ENCODE data around the gene HIGD1C. TPM values are rescaled to one million over a fixed set of nuclear protein-coding genes. Genes with fewer than 3 reads are reported as not detected.

Gene HIGD1C
- total and polyA plus RNA-seq, 2 of the 8 experiments (the other 6 are each of a cell fraction or from before 2014, with no cell fraction given), result not detected

GRCh38 chr12:50925920-50926319, 26.4 kb upstream of the HIGD1C start:
- 57% methylated on average over 1 of the region's 1 CpG; no CpG with 5 or more reads in 1 of the 2 experiments for WGBS, 2 experiments (ENCODE audit: extremely low coverage in 1 of 2, insufficient coverage in 1 of 2, insufficient read length in 1 of 2, insufficient replicate concordance in 2 of 2, low coverage in 1 of 2, low lambda C conversion rate in 2 of 2, missing lambda C conversion rate in 1 of 2)
- no peak for TF ChIP-seq POLR2AphosphoS5 (IDR thresholded peaks at IDR 0.05; ENCODE audit: low read depth, low read length)
- TF ChIP-seq SP4 (IDR thresholded peaks at IDR 0.05; ENCODE audit: low read length), result no peak
- no peak for TF ChIP-seq POU5F1 (IDR thresholded peaks at IDR 0.05; ENCODE audit: low read depth, low read length)
- no peak for TF ChIP-seq GTF2F1 (IDR thresholded peaks at IDR 0.05; ENCODE audit: borderline replicate concordance, low read depth, low read length)
- TF ChIP-seq SIRT6 (IDR thresholded peaks at IDR 0.05; ENCODE audit: low read length), result no peak
- no peak for TF ChIP-seq RFX5 (IDR thresholded peaks at IDR 0.05; ENCODE audit: borderline replicate concordance, low read depth, low read length)
- no peak for TF ChIP-seq BCL11A (IDR thresholded peaks at IDR 0.05; ENCODE audit: low read depth in 2 of 2, low read length in 2 of 2)
- TF ChIP-seq TBP (IDR thresholded peaks at IDR 0.05; ENCODE audit: low read depth, low read length), result no peak
- TF ChIP-seq USF2 (IDR thresholded peaks at IDR 0.05; ENCODE audit: low read length), result no peak
- TF ChIP-seq YY1 (IDR thresholded peaks at IDR 0.05; ENCODE audit: low read depth, low read length), result no peak
- no peak for TF ChIP-seq EZH2 (IDR thresholded peaks at IDR 0.05; ENCODE audit: low read depth, low read length, severe bottlenecking)
- no peak for TF ChIP-seq CTBP2 (IDR thresholded peaks at IDR 0.05; ENCODE audit: borderline replicate concordance, insufficient read depth, insufficient read length, low read length)
- TF ChIP-seq POLR2A (IDR thresholded peaks at IDR 0.05; ENCODE audit: control extremely low read depth in 1 of 2, low read depth in 2 of 2, low read length in 2 of 2), result no peak
- no peak for TF ChIP-seq KDM1A (IDR thresholded peaks at IDR 0.05; ENCODE audit: borderline replicate concordance, low read length)

More at GRCh38 chr12:50925920-50926319, 26.4 kb upstream of the HIGD1C start:
- no peak overlapping the region for H3K9ac ChIP-seq (replicated peaks in 1 of 4; ENCODE audit: extremely low read depth in 1 of 4, low read depth in 3 of 4, low read length in 3 of 4)
- no peaks in the 10 kb centered on the region for H3K36me3 ChIP-seq (ENCODE audit: control insufficient read depth in 2 of 4, insufficient read depth in 4 of 4, low read length in 3 of 4)
- no peak overlapping the region for H2AK5ac ChIP-seq (ENCODE audit: low read depth, low read length)
- POLR2A ChIA-PET (ENCODE audit: partially characterized antibody), result interaction anchor here (0.6 to 1.4 kb wide), 2 partner anchors 101 to 124 kb away, joined by 3 to 4 read pairs; no protein-coding TSS in a partner anchor
- no peak overlapping the region for H2BK120ac ChIP-seq (replicated peaks; ENCODE audit: low read depth, low read length)
- FAIRE-seq (no peak), DNase-seq (ENCODE audit: low read depth in 1 of 2, low spot score in 2 of 2) (no peak)
- H3K18ac ChIP-seq (ENCODE audit: extremely low read depth, low read length), result no peak overlapping the region
- no peak overlapping the region for H2BK12ac ChIP-seq (ENCODE audit: low read depth, low read length)
- H3K27ac ChIP-seq (ENCODE audit: low read depth, low read length), result no peak overlapping the region
- no peak overlapping the region for H3K4ac ChIP-seq (replicated peaks; ENCODE audit: insufficient read length, low read depth, low read length)
- peaks cover 4% of the 10 kb centered on the region for H3K23me2 ChIP-seq (ENCODE audit: low read depth, low read length)
- H4K91ac ChIP-seq (replicated peaks; ENCODE audit: insufficient read length, low read length), result no peak overlapping the region
- no peak overlapping the region for H2BK15ac ChIP-seq (ENCODE audit: low read length)
- peaks cover 0 to 12% (median 8%) of the 10 kb centered on the region in 4 experiments; a peak in 6 of 7 replicates for H3K4me1 ChIP-seq (replicated peaks in 1 of 4; ENCODE audit: control insufficient read depth in 3 of 4, insufficient read depth in 4 of 4, low read length in 3 of 4)
- H3K27me3 ChIP-seq (replicated peaks in 1 of 4; ENCODE audit: control insufficient read depth in 3 of 4, extremely low read depth in 1 of 4, insufficient read depth in 3 of 4, low read length in 3 of 4), result no peaks in the 10 kb centered on the region
- no peaks in the 10 kb centered on the region for H4K20me1 ChIP-seq (replicated peaks in 1 of 2; ENCODE audit: control insufficient read depth in 1 of 2, insufficient read depth in 2 of 2, low read length in 2 of 2)
- H3K56ac ChIP-seq (replicated peaks; ENCODE audit: insufficient read length, low read depth, low read length), result no peak overlapping the region
- CTCF ChIA-PET (ENCODE audit: partially characterized antibody), result no interaction called here
- no peak overlapping the region for H3K14ac ChIP-seq (ENCODE audit: insufficient read length)
- H2AFZ ChIP-seq (ENCODE audit: low read length), result no peak overlapping the region
- no peak overlapping the region for H4K8ac ChIP-seq (ENCODE audit: extremely low read depth, insufficient read depth, low read length)
- H3K4me2 ChIP-seq (ENCODE audit: insufficient read depth in 1 of 2, low read depth in 2 of 2, low read length in 2 of 2), result peak overlapping the region; percentile 7 to 65; a peak in 1 of 4 replicates
- H3K79me2 ChIP-seq (ENCODE audit: control insufficient read depth in 1 of 2, insufficient read depth in 2 of 2, low read length in 2 of 2), result peaks cover 0 to 16% of the 10 kb centered on the region in 2 experiments; a peak in 2 of 4 replicates
- H4K5ac ChIP-seq (ENCODE audit: insufficient read length, low read depth, low read length), result no peak overlapping the region
- H2BK20ac ChIP-seq (ENCODE audit: low read length), result no peak overlapping the region
- peak overlapping the region in 1 of 4 experiments; percentile 32; a peak in 2 of 8 replicates for H3K4me3 ChIP-seq (ENCODE audit: extremely low read depth in 1 of 4, insufficient read depth in 2 of 4, low read depth in 3 of 4, low read length in 4 of 4)
- no peak overlapping the region for H2BK5ac ChIP-seq (ENCODE audit: low read depth, low read length)
- H3K79me1 ChIP-seq (ENCODE audit: low read depth, low read length), result no peaks in the 10 kb centered on the region
- H3K9me3 ChIP-seq (ENCODE audit: insufficient read depth in 2 of 2, low read depth in 1 of 2, low read length in 1 of 2), result no peaks in the 10 kb centered on the region
- no peak overlapping the region for H3K23ac ChIP-seq (ENCODE audit: insufficient read length)

Data from H1 (cell line).